ENCODE measurements around the gene PCED1A. TPM values are rescaled to one million over a fixed set of nuclear protein-coding genes. Genes with fewer than 3 reads are reported as not detected.

PCED1A gene
- total and polyA plus RNA-seq, 2 of the 13 experiments (the other 11 are each of a cell fraction or from before 2014, with no cell fraction given) = 40.1 to 84.2 TPM

- TF ChIP-seq, protein P1, sequence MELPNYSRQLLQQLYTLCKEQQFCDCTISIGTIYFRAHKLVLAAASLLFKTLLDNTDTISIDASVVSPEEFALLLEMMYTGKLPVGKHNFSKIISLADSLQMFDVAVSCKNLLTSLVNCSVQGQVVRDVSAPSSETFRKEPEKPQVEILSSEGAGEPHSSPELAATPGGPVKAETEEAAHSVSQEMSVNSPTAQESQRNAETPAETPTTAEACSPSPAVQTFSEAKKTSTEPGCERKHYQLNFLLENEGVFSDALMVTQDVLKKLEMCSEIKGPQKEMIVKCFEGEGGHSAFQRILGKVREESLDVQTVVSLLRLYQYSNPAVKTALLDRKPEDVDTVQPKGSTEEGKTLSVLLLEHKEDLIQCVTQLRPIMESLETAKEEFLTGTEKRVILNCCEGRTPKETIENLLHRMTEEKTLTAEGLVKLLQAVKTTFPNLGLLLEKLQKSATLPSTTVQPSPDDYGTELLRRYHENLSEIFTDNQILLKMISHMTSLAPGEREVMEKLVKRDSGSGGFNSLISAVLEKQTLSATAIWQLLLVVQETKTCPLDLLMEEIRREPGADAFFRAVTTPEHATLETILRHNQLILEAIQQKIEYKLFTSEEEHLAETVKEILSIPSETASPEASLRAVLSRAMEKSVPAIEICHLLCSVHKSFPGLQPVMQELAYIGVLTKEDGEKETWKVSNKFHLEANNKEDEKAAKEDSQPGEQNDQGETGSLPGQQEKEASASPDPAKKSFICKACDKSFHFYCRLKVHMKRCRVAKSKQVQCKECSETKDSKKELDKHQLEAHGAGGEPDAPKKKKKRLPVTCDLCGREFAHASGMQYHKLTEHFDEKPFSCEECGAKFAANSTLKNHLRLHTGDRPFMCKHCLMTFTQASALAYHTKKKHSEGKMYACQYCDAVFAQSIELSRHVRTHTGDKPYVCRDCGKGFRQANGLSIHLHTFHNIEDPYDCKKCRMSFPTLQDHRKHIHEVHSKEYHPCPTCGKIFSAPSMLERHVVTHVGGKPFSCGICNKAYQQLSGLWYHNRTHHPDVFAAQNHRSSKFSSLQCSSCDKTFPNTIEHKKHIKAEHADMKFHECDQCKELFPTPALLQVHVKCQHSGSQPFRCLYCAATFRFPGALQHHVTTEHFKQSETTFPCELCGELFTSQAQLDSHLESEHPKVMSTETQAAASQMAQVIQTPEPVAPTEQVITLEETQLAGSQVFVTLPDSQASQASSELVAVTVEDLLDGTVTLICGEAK (IDR thresholded peaks at IDR 0.05) = no peak
- TF ChIP-seq, protein P1 (CRISPR knock-in tag; IDR thresholded peaks at IDR 0.05) = peak; percentile 46; the same call in 1 of the 2 replicates
- TF ChIP-seq, protein P2, sequence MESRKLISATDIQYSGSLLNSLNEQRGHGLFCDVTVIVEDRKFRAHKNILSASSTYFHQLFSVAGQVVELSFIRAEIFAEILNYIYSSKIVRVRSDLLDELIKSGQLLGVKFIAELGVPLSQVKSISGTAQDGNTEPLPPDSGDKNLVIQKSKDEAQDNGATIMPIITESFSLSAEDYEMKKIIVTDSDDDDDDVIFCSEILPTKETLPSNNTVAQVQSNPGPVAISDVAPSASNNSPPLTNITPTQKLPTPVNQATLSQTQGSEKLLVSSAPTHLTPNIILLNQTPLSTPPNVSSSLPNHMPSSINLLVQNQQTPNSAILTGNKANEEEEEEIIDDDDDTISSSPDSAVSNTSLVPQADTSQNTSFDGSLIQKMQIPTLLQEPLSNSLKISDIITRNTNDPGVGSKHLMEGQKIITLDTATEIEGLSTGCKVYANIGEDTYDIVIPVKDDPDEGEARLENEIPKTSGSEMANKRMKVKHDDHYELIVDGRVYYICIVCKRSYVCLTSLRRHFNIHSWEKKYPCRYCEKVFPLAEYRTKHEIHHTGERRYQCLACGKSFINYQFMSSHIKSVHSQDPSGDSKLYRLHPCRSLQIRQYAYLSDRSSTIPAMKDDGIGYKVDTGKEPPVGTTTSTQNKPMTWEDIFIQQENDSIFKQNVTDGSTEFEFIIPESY (CRISPR knock-in tag; IDR thresholded peaks at IDR 0.05) = peak; percentile 70
- TF ChIP-seq TARDBP (CRISPR knock-in tag; IDR thresholded peaks at IDR 0.05) (peak; percentile 48; the same call in 1 of the 2 replicates), TOPORS (CRISPR knock-in tag; IDR thresholded peaks at IDR 0.05) (0 out of 2 replicates have a peak, but pooled peaks have one; percentile 80), PTBP1 (IDR thresholded peaks at IDR 0.05; ENCODE audit: low read depth, low read length, poor library complexity, severe bottlenecking) (peak; percentile 53), NAIF1 (CRISPR knock-in tag; IDR thresholded peaks at IDR 0.05; ENCODE audit: borderline replicate concordance) (0 out of 2 replicates have a peak, but pooled peaks have one; percentile 66), ZNF773 (CRISPR knock-in tag; IDR thresholded peaks at IDR 0.05; ENCODE audit: borderline replicate concordance) (0 out of 2 replicates have a peak, but pooled peaks have one; percentile 16), ZSCAN9 (CRISPR knock-in tag; IDR thresholded peaks at IDR 0.05; ENCODE audit: borderline replicate concordance) (no peak; the same call in 1 of the 2 replicates), THRA (CRISPR knock-in tag; IDR thresholded peaks at IDR 0.05; ENCODE audit: borderline replicate concordance) (no peak), RXRA (CRISPR knock-in tag; IDR thresholded peaks at IDR 0.05) (peak; percentile 18)
- TF ChIP-seq, protein P3, sequence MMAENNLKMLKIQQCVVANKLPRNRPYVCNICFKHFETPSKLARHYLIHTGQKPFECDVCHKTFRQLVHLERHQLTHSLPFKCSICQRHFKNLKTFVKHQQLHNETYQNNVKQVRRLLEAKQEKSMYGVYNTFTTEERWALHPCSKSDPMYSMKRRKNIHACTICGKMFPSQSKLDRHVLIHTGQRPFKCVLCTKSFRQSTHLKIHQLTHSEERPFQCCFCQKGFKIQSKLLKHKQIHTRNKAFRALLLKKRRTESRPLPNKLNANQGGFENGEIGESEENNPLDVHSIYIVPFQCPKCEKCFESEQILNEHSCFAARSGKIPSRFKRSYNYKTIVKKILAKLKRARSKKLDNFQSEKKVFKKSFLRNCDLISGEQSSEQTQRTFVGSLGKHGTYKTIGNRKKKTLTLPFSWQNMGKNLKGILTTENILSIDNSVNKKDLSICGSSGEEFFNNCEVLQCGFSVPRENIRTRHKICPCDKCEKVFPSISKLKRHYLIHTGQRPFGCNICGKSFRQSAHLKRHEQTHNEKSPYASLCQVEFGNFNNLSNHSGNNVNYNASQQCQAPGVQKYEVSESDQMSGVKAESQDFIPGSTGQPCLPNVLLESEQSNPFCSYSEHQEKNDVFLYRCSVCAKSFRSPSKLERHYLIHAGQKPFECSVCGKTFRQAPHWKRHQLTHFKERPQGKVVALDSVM (CRISPR knock-in tag; IDR thresholded peaks at IDR 0.05) = peak; percentile 55; the same call in 1 of the 2 replicates
- TF ChIP-seq, protein P4, sequence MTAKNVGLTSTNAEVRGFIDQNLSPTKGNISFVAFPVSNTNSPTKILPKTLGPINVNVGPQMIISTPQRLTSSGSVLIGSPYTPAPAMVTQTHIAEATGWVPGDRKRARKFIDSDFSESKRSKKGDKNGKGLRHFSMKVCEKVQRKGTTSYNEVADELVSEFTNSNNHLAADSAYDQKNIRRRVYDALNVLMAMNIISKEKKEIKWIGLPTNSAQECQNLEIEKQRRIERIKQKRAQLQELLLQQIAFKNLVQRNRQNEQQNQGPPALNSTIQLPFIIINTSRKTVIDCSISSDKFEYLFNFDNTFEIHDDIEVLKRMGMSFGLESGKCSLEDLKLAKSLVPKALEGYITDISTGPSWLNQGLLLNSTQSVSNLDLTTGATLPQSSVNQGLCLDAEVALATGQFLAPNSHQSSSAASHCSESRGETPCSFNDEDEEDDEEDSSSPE (CRISPR knock-in tag; IDR thresholded peaks at IDR 0.05) = peak; percentile 29
These were observed 32.1 kb upstream of the PCED1A start (continued) for GRCh38 chr20:2872459-2873009.

All from HepG2 (cell line).